Neuron (in vitro differentiated cells): ENCODE data around the gene FANCD2.
"Not testable (repeated sequence)": the region's sequence is repeated elsewhere in the genome, so short reads cannot be mapped to it uniquely, and the experiment has no call there.

Experiments
- H2AFZ ChIP-seq: one replicate; pipeline ENCODE4 v1.6.1; 2013; ENCODE audit warnings: low read depth, mild to moderate bottlenecking, inconsistent platforms, low read length, moderate library complexity
- H3K27me3 ChIP-seq: one replicate; pipeline ENCODE4 v1.6.1; 2013; ENCODE audit warnings: low read length; ENCODE audit not compliant: insufficient read depth
- H3K36me3 ChIP-seq: one replicate; pipeline ENCODE4 v1.6.1; 2013; ENCODE audit warnings: low read length; ENCODE audit not compliant: insufficient read depth
- H3K4me1 ChIP-seq: one replicate; pipeline ENCODE4 v1.6.1; 2013; ENCODE audit warnings: low read length; ENCODE audit not compliant: insufficient read depth
- H3K4me3 ChIP-seq: 2 replicates; pipeline ENCODE4 v1.5.1; 2013; ENCODE audit warnings: mild to moderate bottlenecking, low read length, moderate library complexity
- H3K9me3 ChIP-seq: one replicate; pipeline ENCODE4 v1.6.1; 2013; ENCODE audit warnings: low read length

Gene FANCD2

GRCh38 chr3:10090774-10091173 is 64.5 kb downstream of the FANCD2 start:
- H2AFZ ChIP-seq, H3K27me3 ChIP-seq, H3K4me3 ChIP-seq, H3K4me1 ChIP-seq, H3K9me3 ChIP-seq: not testable (repeated sequence)
- H3K36me3 ChIP-seq, result peaks cover 61% of the 10 kb centered on the region

DNA sequence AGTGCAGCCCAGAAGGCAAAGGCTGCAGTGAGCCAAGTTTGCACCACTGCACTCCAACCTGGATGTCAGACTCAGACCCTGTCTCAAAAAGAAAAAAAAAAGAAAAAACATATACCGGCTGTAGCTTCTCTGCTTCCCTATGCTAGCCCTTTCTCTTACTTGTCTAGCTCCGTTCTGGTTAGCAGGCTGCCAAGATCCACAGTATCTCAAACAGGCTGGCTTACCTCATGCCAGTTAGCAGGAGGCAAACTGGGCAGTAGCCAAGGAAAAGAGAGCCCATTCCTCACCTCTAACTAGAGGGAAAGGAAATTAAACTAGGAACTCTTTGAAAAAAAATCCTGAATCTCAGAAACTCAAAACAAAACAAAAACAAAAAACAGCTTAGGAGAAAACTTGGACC is 65.2 kb downstream of the FANCD2 start:
- H2AFZ ChIP-seq, H3K27me3 ChIP-seq, H3K4me3 ChIP-seq, H3K9me3 ChIP-seq, H3K4me1 ChIP-seq: not testable (repeated sequence)
- H3K36me3 ChIP-seq, result peaks cover 60% of the 10 kb centered on the region

DNA sequence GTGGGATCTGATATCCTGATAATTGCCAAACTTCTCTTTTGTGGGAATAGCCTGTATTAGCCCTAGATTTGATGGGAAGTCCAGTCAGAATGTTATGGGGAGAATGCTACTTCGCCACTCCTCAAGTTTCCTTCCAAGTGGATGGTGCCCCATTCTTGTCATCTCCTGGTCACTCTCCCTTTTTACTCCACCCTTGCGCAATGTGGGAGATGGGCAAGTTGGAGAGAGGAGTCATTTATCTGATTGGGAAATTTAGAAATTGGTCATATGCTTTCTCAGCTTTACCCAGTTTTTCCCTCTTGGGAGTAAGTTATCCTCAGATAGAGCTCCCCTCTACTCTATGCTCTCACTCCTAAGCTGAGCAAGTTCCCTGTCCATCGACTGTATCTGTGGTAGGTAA is 67.4 kb downstream of the FANCD2 start:
- Histone ChIP-seq H3K36me3 (peaks cover 54% of the 10 kb centered on the region), H3K4me1 (no peaks in the 10 kb centered on the region), H3K4me3 (no peak overlapping the region), H3K9me3 (no peaks in the 10 kb centered on the region), H3K27me3 (no peaks in the 10 kb centered on the region), H2AFZ (no peak overlapping the region)

DNA sequence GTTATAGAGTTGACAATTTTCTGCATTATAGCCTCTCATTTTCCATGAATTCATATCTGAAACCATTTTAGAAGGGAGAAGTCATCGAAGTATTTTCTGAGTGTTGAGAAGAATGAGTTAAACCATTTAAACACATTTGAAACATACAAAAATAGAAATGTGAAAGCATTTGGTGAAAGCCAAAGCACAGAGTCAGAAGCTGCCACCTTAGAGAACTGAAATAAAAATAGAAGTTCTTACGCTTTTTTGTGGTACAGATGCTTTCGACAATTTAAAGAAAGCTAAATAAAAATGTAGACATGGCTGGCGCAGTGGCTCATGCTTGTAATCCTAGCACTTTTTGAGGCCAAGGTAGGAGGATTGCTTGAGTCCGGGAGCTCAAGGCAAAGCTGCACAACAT is 72.8 kb downstream of the FANCD2 start:
- no peaks in the 10 kb centered on the region for H3K27me3 ChIP-seq

DNA sequence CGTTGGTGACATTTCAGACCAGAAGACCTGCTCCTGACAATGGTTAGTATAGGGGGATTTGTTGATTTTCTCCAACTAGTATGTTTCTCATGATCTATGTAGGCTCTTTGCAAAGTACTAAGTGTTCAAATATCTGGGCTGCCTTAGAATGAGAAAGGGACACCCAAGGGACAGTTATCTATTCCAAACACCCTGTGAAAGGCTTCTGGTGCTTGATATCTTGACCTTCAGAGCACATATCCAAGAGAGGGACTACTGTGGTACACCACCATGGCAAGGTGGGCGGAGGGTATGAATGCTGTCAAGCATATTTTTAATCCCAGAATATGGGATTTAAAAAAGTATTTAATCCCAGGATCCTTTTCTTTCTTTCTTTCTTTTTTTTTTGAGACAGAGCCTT is 80.7 kb downstream of the FANCD2 start:
- H3K36me3 ChIP-seq, result peaks cover 1% of the 10 kb centered on the region
- no peak overlapping the region for H2AFZ ChIP-seq
- H3K4me3 ChIP-seq, result no peak overlapping the region
- H3K4me1 ChIP-seq, result no peaks in the 10 kb centered on the region
- H3K27me3 ChIP-seq, result no peaks in the 10 kb centered on the region
- H3K9me3 ChIP-seq, result no peaks in the 10 kb centered on the region

More for the DNA sequence above, 72.8 kb downstream of the FANCD2 start:
- no peaks in the 10 kb centered on the region for H3K9me3 ChIP-seq
- no peak overlapping the region for H2AFZ ChIP-seq
- H3K36me3 ChIP-seq, result peaks cover 37% of the 10 kb centered on the region
- H3K4me3 ChIP-seq, result no peak overlapping the region
- H3K4me1 ChIP-seq, result no peaks in the 10 kb centered on the region

DNA sequence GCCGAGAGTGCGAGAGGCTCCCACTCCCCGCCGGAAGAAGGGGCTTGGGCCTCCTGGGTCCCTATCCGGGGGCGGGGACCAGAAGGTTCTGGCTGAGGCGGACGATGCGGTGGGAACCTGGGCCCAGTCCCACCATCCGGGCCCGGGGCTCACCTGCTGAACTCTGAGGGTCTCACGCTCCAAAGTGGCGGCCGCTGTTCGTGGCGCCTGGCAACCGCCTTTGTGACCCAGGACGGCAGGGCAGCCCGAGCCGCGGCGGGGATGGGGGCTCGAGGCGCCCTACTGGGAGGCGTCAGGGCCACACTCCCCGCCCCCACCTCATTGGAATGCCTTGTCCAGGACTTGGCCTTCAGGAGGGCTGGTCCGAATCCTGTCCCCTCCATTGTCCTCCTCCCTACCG is 81.9 kb downstream of the FANCD2 start, which contains the start of gene FANCD2OS:
TSS of gene FANCD2OS (minus strand) at position 165 of the 400 bp plus-strand sequence. CDS start 3,481 bp downstream, outside the sequence.
- no peaks in the 10 kb centered on the region for H3K4me1 ChIP-seq
- H2AFZ ChIP-seq, result no peak within 1 kb of the TSS
- H3K4me3 ChIP-seq, result no peak within 1 kb of the TSS
- no peaks in the 10 kb centered on the region for H3K27me3 ChIP-seq
- H3K9me3 ChIP-seq, result no peaks in the 10 kb centered on the region
- H3K36me3 ChIP-seq, result no peaks in the 10 kb centered on the region

DNA sequence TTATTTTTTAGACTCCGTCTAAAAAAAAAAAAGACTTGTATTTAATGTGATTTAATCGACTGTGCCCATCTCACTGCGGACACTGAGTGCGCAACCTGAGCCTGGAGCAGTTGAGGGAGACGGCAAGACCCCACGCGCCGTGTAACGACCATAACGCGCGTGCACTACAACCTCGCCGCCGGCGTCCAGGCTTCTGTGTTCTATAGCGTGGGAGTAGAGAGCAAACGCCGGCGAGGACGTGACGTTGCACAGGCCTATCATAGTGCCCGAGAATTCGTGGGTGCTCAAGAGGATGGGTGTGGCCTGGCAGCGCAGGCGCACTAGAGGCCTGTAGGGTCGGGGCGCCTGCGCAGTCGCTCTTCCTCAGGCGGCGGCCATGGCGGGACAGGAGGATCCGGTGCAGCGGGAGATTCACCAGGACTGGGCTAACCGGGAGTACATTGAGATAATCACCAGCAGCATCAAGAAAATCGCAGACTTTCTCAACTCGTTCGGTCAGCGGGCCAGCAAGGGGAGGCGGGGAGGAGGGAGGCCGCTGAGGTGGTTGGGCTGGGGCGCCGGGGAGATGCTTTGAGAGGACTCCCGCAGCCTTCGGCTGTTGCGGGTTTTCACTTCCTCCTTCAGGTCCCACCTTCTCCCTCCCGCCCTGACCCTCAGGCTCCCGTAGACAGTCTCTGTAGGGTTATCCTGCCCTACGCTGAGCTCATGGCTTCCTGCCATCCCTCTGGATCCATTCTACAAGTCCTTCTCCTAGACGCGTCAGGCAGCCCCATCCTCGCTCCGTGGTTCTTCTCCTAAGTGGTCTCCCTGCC is 89.3 kb downstream of the FANCD2 start, which contains the start of gene BRK1:
TSS of gene BRK1 (plus strand) at position 350 of the 812 bp plus-strand sequence. CDS start at position 377, 27 bp downstream.
- Histone ChIP-seq H3K36me3 (peaks cover 5% of the 10 kb centered on the region), H3K27me3 (no peaks in the 10 kb centered on the region), H3K4me1 (peaks cover 9% of the 10 kb centered on the region), H3K4me3 (peak within 1 kb of the TSS; percentile 74), H3K9me3 (no peaks in the 10 kb centered on the region), H2AFZ (peak within 1 kb of the TSS; percentile 68)

GRCh38 chr3:10116138-10116460 is 89.9 kb downstream of the FANCD2 start:
- Histone ChIP-seq H3K9me3 (no peaks in the 10 kb centered on the region), H3K4me1 (peaks cover 9% of the 10 kb centered on the region), H3K4me3 (peak overlapping the region; percentile 74), H3K27me3 (no peaks in the 10 kb centered on the region), H2AFZ (peak overlapping the region; percentile 68), H3K36me3 (peaks cover 5% of the 10 kb centered on the region)

GRCh38 chr3:10116928-10117327 is 90.7 kb downstream of the FANCD2 start:
- H3K36me3 ChIP-seq, result peaks cover 9% of the 10 kb centered on the region
- peak overlapping the region; percentile 74 for H3K4me3 ChIP-seq
- H2AFZ ChIP-seq, result no peak overlapping the region
- no peaks in the 10 kb centered on the region for H3K9me3 ChIP-seq
- no peaks in the 10 kb centered on the region for H3K27me3 ChIP-seq
- peaks cover 9% of the 10 kb centered on the region for H3K4me1 ChIP-seq

DNA sequence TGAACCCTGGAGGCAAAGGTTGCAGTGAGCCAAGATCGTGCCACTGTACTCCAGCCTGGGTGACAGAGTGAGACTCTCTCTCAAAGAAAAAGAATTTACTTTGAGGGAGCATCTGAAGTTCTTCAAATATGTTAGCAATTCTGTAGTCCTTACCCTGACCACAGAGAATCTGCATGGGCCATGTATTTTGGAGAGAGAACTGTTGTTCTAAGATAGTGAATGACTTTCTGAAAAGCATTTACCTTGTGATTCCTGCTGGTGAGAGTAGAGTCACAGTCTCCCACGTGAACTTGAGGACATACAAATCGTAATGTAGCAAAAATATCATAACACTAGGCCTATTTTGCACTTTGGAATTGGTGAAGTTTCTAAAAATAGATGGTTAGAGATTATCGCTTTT is 93.1 kb downstream of the FANCD2 start:
- Histone ChIP-seq H3K4me3 (no peak overlapping the region), H3K4me1 (peaks cover 9% of the 10 kb centered on the region), H3K36me3 (peaks cover 12% of the 10 kb centered on the region), H3K27me3 (no peaks in the 10 kb centered on the region), H3K9me3 (no peaks in the 10 kb centered on the region), H2AFZ (no peak overlapping the region)

DNA sequence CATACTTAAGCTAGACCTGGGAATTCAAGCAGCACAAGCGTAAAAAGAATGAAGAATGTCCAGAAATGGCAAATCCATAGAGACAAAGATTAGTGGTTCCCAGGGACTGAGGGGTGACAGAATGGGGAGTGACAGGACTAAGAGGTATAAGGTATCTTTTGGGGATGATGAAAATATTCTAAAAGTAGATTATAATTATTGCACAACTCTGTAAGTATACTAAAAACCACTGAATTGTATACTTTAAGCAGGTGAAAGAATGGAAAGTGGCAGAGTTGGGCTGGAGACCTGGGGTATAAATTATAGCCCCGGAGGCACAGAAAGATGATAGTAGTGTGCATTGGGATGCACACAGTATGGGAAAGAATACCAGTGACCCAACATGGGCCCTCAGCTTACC is 94.8 kb downstream of the FANCD2 start:
- Histone ChIP-seq H3K4me1 (peaks cover 9% of the 10 kb centered on the region), H3K9me3 (no peaks in the 10 kb centered on the region), H3K4me3 (no peak overlapping the region), H2AFZ (no peak overlapping the region), H3K36me3 (peaks cover 18% of the 10 kb centered on the region), H3K27me3 (no peaks in the 10 kb centered on the region)

GRCh38 chr3:10122724-10123123 is 96.5 kb downstream of the FANCD2 start:
- Histone ChIP-seq H3K27me3 (no peaks in the 10 kb centered on the region), H3K9me3 (no peaks in the 10 kb centered on the region), H3K4me1 (no peaks in the 10 kb centered on the region), H2AFZ (no peak overlapping the region), H3K4me3 (no peak overlapping the region), H3K36me3 (peaks cover 32% of the 10 kb centered on the region)

DNA sequence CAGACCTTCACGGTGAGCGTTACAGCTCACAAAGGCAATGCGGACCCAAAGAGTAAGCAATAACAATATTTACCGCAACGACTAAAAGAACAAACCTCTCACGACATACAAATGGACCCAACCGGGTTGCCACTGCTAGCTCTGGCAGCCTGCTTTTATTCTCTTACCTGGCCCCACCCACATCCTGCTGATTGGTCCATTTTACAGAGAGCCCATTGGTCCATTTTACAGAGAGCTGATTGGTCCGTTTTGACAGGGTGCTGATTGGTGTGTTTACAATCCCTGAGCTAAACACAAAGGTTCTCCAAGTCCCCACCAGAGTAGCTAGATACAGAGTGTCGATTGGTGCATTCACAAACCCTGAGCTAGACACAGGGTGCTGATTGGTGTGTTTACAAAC is 109.6 kb downstream of the FANCD2 start:
- not testable (repeated sequence) for H3K36me3 ChIP-seq, H3K9me3 ChIP-seq, H3K4me1 ChIP-seq, H3K4me3 ChIP-seq, H2AFZ ChIP-seq, H3K27me3 ChIP-seq
